HG03196 (cell line): ENCODE results near the gene DAAM2.

Experiments used
- ATAC-seq: cut with Tn5 transposase; IDR thresholded peaks from one replicate; pipeline ENCODE4 v1.9.1; 2021; ENCODE audit not compliant: unreplicated experiment

The DAAM2 gene

GRCh38 chr6:39947611-39948068 lies 155.5 kb downstream of the DAAM2 start:
- no peak for ATAC-seq

- ATAC-seq, result no peak
These were observed 156.1 kb downstream of the DAAM2 start for GRCh38 chr6:39948199-39948791.

- no peak for ATAC-seq
These were observed 158.0 kb downstream of the DAAM2 start for GRCh38 chr6:39950125-39950720.

- ATAC-seq, result no peak
These were observed 159.0 kb downstream of the DAAM2 start for GRCh38 chr6:39951191-39951590.

GRCh38 chr6:39951716-39952115 lies 159.5 kb downstream of the DAAM2 start:
- no peak for ATAC-seq

- ATAC-seq, result no peak
These were observed 160.0 kb downstream of the DAAM2 start for GRCh38 chr6:39952167-39952566.

- no peak for ATAC-seq
These were observed 161.0 kb downstream of the DAAM2 start for GRCh38 chr6:39953076-39953618.
